HL-60/S4 (cell line): ENCODE data around the gene JOSD2.
"Not testable (repeated sequence)": the region's sequence is repeated elsewhere in the genome, so short reads cannot be mapped to it uniquely, and the experiment has no call there.

Experiments used
- in situ Hi-C: fragments of 300-500 bp; cut with MboI; formaldehyde crosslinking; loops from 2 replicates; pipeline ENCODE4 v1.14.3; 2022; ENCODE audit warnings: low sequenced_read_pairs

Gene JOSD2

DNA sequence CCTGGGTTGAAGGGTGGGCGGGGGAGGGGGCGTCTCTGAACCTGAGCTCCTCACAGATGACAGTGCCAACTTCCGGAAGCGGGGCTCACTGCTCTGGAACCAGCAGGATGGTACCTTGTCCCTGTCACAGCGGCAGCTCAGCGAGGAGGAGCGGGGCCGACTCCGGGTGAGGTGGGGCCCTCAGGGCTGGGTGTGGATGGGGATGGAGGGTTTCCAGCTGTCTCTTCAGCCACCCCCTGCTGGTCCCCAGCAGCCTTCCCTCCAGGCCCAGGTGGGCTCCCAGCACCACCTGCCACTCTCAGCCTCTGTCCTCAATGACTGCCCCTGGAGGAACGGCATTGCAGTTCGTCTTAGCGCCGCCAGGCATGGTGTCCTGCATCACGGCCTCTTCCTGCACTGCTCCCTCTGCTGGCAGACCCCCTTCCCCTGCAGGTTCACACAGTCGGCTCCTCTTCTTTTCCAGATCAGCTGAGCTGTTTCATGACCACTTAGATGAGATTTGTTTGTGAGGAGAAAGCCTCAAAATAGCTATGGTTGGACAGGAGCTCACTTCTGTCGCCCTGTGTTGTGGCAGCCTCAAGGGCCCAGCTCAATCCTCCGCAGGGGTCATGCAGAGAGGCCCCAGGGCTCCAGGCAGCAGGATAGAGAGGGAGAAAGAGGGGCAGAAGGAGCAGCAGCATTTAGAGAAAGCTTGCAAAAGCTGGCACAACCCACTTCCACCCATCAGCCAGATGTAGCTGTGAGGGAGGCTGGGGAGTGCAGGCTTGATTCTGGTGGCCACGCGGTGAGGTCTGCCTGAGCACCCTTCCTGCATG is 31.9 kb downstream of the JOSD2 start:
- in situ Hi-C loops, result no loop called here

DNA sequence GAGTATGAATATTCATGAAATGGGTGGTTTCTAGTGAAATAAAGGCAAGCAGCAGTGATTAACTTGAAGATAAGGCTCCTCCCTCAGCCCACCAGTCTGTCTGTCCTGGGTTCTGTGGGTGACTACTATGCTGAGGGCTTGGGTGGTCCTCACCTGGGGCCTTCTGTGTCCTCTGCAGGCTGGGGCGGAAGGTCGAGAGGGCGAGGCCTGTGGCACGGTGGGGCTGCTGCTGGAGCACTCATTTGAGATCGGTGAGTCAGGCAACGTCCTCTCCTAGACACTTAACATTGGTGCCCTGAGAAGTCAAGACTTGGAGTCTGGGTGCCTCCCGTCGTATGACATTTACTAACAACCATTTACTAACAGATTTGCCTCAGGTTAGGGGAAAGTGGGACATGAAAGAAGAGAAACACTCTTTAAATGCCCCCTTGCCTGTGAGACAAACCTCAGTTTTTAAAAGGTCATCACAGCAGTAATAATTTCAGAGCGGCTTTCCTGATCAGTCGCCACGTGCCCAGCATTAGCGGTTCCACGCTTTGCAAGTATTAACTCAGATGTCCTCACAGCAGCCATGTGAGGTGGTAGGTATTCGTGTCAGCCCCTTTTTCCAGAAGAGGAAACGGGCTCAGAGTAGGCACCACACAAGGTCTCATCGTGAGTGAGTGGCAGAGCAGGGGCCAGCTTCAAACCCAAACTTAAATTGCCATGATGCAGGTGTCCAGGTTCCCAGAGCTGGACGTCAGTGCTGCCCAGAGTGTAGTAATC is 33.1 kb downstream of the JOSD2 start:
- in situ Hi-C loops, result no loop called here

DNA sequence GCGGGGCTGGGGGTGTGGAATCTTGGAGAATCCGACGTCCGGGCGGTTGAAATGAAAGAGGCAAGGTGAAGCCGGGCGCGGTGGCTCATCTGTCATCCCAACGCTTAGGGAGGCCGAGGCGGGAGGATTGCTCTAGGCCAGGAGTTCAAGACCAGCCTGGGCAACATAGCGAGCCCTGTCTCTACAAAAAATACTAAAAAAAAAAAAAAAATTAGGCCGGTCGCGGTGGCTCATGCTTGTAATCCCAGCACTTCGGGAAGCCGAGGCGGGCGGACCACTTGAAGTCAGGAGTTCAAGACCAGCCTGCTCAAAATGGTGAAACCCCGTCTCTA is 34.1 kb downstream of the JOSD2 start:
- in situ Hi-C loops, result no loop called here

DNA sequence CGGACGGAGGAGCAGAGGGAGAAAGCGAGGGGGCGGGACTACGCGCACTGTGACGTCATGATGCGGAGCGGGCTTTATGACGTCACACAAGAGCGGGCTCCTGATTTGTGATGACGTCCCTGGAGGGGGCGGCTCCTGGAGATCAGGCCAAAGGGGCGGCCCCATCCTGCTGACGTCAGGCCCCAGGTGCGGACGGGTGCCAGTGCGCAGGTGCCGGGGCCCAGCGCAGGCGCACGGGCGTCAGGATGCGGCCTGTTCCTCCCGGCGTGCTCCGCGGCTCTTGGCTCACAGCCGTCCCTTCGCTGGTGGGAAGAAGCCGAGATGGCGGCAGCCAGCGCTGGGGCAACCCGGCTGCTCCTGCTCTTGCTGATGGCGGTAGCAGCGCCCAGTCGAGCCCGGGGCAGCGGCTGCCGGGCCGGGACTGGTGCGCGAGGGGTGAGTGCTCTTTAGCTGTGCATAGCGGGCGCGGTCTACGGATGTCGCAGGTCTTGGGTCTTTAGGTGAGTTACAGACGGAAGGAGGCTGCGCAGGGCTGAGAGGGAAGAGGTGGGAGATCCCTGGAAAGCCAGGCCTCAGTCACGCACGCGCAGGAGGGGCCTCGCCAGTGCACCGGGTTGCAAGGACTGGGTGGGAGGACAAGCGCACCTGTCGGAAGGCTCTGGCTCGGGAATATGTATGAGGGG is 34.6 kb downstream of the JOSD2 start, which contains the start of the genes EMC10 and GARIN5A:
Gene EMC10, plus strand, starts transcription at position 284 of the 683 bp plus-strand sequence. Its CDS starts 38 bp downstream, at position 322.
Gene GARIN5A, minus strand, starts transcription at position 625 of the 683 bp plus-strand sequence. Its CDS starts 460 bp downstream, at position 165.
- in situ Hi-C loops, result no loop called here

DNA sequence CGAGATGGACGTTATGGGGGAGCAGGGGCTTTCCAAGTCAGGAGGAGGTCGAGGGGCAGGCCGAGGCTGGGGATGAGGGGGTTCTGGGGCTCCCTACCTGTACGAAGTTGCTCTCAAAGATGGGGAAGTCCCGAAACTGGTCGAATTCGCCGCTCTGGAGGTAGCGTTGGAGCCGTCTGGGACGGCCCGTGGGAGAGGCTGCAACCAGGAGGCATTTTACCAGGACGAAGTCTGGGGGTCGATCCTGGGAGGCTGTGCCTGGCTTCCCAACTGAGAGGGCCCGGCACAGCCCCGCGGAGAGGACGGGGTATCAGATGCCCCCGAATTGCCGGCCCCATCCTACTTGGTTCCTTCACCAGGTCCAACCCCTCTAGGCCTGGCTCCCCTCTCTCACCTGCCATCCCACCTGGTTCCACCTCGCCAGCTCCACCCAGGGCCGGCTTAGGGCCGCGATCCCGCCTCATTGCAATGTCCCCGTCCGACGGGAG is 35.2 kb downstream of the JOSD2 start:
- in situ Hi-C loops, result no loop called here

DNA sequence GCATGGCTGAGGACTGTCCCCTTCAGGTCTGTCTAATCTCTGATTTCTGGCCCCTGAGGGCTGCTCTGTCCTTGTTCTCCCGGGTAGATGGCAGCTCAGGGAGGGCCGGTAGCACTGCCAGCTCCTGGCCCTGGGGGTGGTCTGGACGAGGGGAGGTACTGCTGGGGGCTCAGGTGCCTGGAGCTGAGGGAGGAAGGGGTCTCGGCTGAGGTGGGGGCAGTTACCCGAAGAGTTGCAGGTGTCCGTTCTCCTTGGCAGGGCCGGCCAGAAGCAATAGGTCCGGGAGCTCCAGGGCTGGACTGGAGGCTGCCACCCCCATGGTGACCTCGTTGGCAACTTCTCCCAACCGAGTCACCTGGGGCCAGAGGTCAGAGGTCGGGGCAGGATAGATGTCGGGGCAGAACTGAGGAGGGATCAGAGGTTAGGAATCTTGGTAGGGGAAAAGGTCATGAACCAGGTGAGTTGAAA is 35.9 kb downstream of the JOSD2 start:
- in situ Hi-C loops, result no loop called here

DNA sequence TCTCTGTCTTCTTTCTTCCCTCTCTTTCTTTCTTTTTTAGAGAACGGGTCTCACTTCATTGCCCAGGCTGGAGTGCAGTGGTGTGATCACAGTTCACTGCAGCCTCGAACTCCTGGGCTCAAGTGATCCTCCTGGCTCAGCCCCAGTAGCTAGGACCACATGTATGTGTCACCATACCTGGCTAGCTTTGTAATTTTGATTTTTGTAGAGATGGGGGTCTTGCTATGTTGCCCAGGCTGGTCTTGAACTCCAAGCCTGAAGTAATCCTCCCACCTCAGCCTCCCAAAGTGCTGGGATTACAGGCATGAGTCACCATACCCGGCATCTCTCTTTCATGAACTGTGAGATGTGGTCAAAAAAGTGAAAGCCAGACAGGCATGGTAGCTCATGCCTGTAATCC is 37.7 kb downstream of the JOSD2 start:
- in situ Hi-C loops, result not testable (repeated sequence)

DNA sequence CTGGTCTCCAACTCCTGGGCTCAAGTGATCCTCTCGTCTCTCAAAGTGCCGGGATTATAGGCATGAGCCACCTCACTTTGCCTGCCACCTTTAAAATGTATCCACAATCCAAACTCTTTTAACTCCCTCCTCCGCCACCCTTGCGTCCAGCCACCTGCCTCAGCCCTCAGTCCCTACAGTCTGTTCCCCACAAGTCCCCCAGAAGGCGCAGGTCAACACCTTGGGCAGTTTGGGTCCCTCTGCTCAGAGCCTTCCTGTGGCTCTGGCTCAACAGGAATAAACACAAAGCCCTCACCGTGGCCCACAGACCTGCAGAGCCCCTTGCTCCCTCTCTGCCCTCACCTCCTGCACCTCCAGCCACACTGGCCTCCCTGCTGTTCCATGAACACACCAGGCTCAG is 42.2 kb downstream of the JOSD2 start:
- in situ Hi-C loops, result no loop called here

DNA sequence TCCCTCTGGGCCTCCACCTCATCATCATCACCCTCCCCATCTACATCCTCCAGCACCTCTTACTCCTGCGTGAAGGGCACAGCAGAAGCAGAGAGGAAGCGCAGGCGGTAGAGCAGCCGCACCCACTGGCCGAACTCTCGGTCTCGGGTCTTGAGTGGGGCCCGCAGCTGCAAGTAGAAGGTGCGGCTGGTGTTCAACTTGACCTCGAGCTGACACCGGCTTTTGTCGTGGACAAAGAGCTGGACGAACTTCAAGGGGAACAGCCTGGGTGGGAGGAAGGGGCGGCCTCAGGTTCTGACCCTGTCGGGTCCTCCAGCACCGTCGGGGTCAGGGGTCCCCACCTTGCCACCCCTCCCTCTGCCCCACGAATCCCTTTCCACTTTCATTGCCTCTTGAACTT is 43.4 kb downstream of the JOSD2 start:
- in situ Hi-C loops, result no loop called here

DNA sequence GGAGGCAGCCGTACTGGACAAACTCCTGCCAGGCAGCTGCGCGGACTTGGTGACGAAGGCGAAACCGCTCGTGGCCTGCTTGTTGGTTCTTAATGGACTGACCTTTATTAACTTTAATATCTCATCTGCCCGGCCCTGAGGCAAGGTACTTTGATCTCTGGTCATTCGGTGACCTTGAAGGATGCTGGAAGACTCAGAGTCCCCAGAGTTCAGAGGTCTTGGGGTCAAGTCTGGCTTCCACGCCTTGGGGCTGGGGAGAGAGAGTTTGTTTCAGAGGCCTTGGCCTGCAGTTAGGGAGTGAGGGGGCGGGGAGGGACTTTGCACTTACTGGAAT is 44.3 kb downstream of the JOSD2 start:
- in situ Hi-C loops, result no loop called here

DNA sequence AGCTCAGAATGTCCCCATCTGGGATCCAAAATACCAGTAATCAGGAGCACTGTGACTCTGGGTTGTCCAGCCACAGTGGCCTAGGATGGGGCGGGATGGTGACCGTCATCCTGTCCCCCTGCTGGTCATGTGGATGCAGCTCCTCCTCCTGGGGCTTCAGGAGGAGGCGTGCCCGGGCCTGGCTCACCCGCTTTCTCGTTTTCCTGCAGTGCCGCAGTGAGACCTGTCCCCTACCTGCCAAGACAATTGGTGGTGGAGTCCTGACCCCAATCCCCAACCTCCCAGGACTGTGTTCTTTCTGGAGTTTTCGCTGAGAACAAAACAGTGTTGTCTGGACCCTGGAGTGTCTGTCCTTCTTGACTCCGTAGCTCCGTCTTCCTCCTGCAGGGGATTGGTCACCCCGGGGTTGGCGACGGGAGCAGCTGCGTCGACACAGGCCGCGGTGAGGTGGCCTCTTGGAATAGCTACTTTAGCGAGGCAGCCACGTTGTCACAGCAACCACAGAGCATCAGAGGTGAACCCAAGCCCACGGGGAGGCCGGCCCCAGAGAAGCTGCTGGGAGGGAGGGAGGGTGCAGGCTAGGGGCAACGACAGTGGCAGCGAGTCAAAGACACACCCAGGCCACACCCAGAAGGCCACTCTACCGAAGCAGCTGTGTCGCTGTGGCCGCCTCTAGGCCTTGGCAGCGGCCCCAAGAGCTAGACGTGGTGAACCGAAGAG is 44.8 kb downstream of the JOSD2 start:
- in situ Hi-C loops, result no loop called here

DNA sequence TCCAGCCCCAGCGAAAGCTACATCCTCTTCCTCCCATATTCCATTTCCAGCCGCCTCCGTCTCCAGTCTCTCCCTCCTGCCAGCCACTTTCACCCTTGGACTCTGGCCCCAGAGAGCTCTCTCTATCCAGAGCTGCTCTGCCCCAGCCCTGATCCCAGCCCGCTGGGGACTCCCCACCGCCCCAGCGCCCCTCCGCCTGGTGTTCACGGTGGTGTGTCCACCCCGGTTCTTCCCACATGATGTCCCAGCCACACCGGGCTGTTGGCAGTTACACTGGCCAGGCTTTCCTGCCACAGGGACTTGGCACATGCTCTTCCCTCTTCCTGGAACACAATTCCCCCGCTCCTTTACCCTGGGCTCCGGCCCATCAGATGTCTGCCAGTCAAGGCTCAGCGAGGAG is 46.0 kb downstream of the JOSD2 start:
- in situ Hi-C loops, result loop anchor here (5.0 kb wide), 1 partner anchor 98 kb away; the partner anchor contains the start of gene NAPSA

DNA sequence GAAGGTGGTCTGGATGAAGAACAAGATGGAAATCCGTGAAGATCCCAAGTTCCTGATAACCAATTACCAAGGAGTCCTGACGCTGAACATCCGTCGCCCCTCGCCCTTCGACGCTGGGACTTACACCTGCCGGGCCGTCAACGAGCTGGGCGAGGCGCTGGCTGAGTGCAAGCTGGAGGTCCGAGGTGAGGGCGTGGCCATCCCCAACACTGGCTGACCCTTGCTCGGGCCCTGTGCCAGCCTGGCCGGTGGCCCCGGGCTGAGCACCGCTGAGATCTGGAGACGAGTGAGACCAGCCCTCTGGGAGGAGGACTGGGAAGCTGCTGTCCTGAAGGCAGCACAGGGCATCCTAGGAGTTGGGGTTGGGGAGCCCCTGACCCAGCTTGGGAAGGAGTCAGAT is 46.6 kb downstream of the JOSD2 start:
- in situ Hi-C loops, result loop anchor here (5.0 kb wide), 1 partner anchor 97 kb away; the partner anchor contains the start of gene NAPSA

DNA sequence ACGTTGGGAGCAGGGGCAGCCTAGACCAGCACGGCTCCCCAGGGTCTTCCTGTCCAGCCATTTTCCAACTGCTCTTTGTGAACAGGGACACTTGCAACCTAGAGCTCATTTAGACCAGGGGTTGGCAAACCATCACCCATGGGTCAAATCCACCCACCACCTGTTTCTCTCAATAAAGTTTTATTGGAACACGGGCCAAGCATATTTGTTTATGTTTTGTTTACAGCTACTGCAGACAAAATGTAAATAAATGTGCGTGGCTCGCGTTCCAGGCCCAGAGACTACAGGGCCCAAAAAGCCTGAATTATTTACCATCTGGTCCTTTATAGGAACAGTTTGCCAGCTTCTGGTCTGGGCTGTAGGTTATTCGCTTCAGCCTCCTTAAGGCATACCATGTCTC is 48.0 kb downstream of the JOSD2 start:
- in situ Hi-C loops, result loop anchor here (5.0 kb wide), 1 partner anchor 96 kb away; the partner anchor contains the start of gene NAPSA

DNA sequence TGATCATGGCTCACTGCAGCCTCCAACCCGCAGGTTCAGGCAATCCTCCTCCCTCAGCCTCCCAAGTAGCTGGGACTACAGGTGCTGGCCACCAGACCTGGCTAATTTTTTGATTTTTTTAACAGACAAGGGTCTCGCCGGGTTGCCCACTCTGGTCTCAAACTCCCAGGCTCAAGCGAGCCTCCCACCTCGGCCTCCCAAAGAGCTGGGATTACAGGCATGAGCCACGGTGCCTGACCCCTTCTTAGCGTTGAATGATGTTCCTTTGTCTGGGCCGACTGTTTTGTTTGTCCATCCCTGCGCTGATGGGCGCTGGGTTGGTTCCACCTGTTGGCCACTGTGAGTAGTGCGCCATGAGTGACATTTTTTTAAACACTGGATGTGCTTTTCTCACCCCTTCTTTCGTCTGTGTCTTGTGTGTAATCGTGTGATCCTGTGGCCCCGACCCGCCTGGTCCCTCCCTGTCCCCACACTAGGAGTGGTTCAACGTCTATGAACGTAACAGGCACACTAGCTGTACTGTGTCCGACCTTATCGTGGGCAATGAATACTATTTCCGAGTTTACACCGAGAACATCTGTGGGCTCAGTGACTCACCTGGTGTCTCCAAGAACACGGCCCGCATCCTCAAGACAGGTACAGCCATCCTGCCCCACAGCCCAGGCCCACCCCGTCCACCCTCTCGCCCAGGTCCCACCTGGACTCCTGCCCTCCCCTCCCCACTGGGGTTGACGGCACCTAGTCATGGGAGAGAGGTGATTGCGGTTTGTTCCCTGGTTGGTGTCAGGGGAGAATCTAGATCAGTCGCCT is 49.7 kb downstream of the JOSD2 start:
- in situ Hi-C loops, result loop anchor here (5.0 kb wide), 1 partner anchor 94 kb away; the partner anchor contains the start of gene NAPSA

DNA sequence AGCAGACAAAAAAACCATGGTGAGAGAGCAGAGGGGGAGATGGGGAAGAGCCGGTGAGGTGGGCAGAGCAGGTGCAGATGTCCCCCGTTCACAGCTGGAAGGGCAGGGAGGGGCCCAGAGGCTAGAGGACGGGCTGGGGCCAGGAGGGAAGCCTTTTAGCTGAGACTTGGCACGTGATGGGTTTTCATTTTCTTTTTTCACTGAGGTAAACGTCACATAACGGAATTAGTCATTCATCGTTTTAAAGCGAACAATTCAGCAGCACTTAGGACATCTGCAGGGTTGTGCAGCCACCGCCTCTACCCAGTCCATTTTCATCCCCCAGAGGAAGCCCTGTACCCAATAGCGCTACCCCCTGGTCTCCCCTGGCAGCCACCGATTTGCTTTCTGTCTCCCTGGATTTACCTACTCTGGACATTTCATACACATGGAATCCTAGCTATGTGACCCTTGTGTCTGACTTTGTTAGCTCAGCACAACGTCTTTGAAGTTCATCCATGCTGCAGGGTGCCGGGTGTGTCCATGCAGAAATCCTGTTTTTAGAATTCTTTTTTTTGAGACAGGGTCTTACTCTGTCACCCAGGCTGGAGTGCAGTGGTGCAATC is 50.7 kb downstream of the JOSD2 start:
- in situ Hi-C loops, result loop anchor here (5.0 kb wide), 1 partner anchor 93 kb away; the partner anchor contains the start of gene NAPSA

DNA sequence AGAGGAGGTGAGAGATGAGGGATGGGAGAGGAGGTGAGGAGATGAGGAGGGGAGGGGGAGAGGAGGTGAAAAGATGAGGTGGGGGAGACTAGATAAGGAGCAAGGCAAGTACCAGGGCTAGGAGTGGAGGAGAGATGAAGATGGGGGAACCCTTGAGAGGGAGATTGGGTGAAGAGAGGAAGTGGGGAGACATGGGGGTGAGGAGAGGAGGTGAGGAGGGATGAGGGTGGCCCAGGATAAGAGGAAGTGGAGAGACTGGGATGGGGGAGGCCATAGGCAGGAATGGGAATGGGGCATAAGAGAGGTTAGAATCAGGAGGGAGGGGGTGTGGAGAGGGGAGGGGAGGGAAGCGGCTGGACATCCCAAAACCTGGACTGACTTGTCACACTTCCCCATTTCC is 51.4 kb downstream of the JOSD2 start:
- in situ Hi-C loops, result loop anchor here (5.0 kb wide), 1 partner anchor 92 kb away; the partner anchor contains the start of gene NAPSA

DNA sequence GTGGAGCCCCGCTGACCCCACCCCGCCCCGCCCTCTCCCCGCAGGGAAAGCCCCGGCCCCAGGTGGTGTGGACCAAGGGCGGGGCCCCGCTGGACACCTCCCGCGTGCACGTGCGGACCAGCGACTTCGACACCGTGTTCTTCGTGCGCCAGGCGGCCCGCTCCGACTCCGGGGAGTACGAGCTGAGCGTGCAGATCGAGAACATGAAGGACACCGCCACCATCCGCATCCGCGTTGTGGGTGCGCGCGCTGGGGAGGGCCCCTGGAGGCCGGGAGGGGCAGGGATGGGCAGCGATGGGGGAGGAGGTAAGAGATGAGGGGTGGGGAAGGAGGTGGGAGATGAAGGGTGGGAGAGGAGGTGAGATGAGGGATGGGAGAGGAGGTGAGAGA is 51.9 kb downstream of the JOSD2 start:
- in situ Hi-C loops, result no loop called here
